ENCODE results near the gene AFF4. TPM values are rescaled to one million over a fixed set of nuclear protein-coding genes. Genes with fewer than 3 reads are reported as not detected.

Gene AFF4
- total RNA-seq, 1 donor from 2014 or later, result 33.1 TPM

DNA sequence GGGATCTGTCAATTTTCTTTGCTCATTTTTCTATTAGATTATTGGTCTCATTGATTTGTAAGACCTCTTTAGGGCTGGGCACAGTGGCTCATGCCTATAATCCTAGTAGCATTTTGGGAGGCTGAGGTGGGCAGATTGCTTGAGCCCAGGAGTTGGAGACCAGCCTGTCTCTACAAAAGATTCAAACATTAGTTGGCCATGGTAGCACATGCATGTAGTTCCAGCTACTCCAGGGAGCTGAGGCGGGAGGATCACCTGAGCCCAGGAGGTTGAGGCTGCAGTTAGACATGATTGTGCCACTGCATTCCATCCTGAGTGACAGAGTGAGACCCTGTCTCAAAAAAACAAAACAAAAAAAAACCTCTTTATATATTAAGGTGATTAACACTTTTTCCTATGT is 126.6 kb downstream of the AFF4 start:
- Mint-ChIP-seq H3K4me1 (ENCODE audit: low read depth) (no peaks in the 10 kb centered on the region), H3K9me3 (no peaks in the 10 kb centered on the region), H3K36me3 (ENCODE audit: low read depth) (no peaks in the 10 kb centered on the region), H3K27ac (no peak overlapping the region), H3K27me3 (ENCODE audit: low read depth) (peaks cover 18% of the 10 kb centered on the region), H3K4me3 (ENCODE audit: low read depth) (no peak overlapping the region)
- no peak for DNase-seq (ENCODE audit: low spot score)
- intact Hi-C loops (cut with micrococcal nuclease), result no loop called here

- intact Hi-C loops (cut with micrococcal nuclease), result no loop called here
- no peak overlapping the region for H3K27ac Mint-ChIP-seq
- H3K4me1 Mint-ChIP-seq (ENCODE audit: low read depth), result peaks cover 4% of the 10 kb centered on the region
- H3K36me3 Mint-ChIP-seq (ENCODE audit: low read depth), result no peaks in the 10 kb centered on the region
- H3K27me3 Mint-ChIP-seq (ENCODE audit: low read depth), result peaks cover 35% of the 10 kb centered on the region
- no peaks in the 10 kb centered on the region for H3K9me3 Mint-ChIP-seq
- no peak for DNase-seq (ENCODE audit: low spot score)
- no peak overlapping the region for H3K4me3 Mint-ChIP-seq (ENCODE audit: low read depth)
Measured at GRCh38 chr5:132834057-132834456, 129.4 kb downstream of the AFF4 start.

DNA sequence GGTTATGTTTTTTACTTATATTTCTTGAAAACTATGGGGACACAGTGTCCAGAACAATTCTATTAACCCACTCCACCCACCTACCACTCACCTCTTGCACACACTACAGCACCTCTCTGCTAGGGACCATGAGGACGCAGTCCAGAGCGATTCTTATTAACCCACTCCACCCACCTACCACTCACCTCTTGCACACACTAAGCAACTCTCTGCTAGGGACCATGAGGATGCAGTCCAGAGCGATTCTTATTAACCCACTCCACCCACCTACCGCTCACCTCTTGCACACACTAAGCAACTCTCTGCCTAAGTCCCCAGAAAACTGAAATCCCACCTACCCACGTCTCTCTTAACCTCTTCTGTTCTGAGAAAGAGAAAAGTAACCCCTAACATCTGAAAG is 130.8 kb downstream of the AFF4 start:
- intact Hi-C loops (cut with micrococcal nuclease), result no loop called here
- peaks cover 9% of the 10 kb centered on the region for H3K4me1 Mint-ChIP-seq (ENCODE audit: low read depth)
- H3K36me3 Mint-ChIP-seq (ENCODE audit: low read depth), result no peaks in the 10 kb centered on the region

DNA sequence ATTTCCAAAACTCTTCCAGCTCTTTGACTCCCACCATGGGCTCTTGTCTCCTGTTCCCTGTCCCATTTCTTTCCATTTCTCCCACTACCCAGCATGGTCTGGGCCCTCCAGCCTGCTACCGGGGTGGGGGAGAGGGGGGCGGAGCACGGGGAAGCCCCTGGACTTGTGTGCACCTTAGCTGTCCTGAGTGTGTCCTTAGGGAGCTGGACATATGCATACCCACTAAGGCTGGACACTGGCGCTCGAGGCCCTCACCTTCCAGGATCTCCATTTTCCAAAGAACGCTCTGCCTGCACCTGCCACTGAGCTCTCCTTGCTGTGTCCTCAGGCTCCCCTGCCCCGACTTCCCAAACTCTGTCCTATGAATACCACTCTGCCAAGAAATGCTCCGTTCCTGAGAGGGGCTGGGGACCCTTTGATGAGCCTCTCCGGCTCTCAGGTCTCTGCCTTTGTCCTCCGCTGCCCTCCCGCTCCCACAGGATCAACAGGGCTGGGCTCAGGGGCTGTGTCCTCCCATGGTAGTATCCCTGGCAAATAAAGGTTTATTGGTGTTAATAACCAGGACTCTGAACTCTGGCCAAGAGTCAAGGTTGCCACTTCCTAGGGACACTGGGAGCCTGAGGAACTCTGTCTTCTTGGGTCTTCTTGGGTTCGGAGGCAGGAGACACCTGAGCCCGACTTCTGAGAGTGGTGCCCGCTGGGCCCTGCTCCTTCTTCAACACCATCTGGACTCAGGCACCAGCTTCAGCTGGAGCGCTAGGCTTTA is 132.2 kb downstream of the AFF4 start:
- H3K4me3 Mint-ChIP-seq (ENCODE audit: low read depth), result peak overlapping the region; percentile 79
- no peaks in the 10 kb centered on the region for H3K36me3 Mint-ChIP-seq (ENCODE audit: low read depth)
- H3K27ac Mint-ChIP-seq, result no peak overlapping the region
- intact Hi-C loops (cut with micrococcal nuclease), result loop anchor here (2.0 kb wide), 1 partner anchor 36 kb away; the partner anchor contains the start of genes GDF9 and UQCRQ
- peaks cover 57% of the 10 kb centered on the region for H3K27me3 Mint-ChIP-seq (ENCODE audit: low read depth)
- H3K9me3 Mint-ChIP-seq, result no peaks in the 10 kb centered on the region
- H3K4me1 Mint-ChIP-seq (ENCODE audit: low read depth), result peaks cover 12% of the 10 kb centered on the region
- DNase-seq (ENCODE audit: low spot score), result no peak

More for the DNA sequence above, 130.8 kb downstream of the AFF4 start:
- DNase-seq (ENCODE audit: low spot score), result no peak
- Mint-ChIP-seq H3K9me3 (no peaks in the 10 kb centered on the region), H3K27ac (no peak overlapping the region), H3K27me3 (ENCODE audit: low read depth) (peaks cover 44% of the 10 kb centered on the region), H3K4me3 (ENCODE audit: low read depth) (no peak overlapping the region)

- H3K27me3 Mint-ChIP-seq (ENCODE audit: low read depth), result peaks cover 60% of the 10 kb centered on the region
- peak within 1 kb of the TSS; percentile 87 for H3K4me3 Mint-ChIP-seq (ENCODE audit: low read depth)
- no peak for DNase-seq (ENCODE audit: low spot score)
- no peaks in the 10 kb centered on the region for H3K9me3 Mint-ChIP-seq
- peaks cover 12% of the 10 kb centered on the region for H3K4me1 Mint-ChIP-seq (ENCODE audit: low read depth)
- intact Hi-C loops (cut with micrococcal nuclease), result loop anchor here (1.0 to 2.0 kb wide), 2 partner anchors 36 to 53 kb away; partner anchors contain the start of genes GDF9 and UQCRQ
- no peaks in the 10 kb centered on the region for H3K36me3 Mint-ChIP-seq (ENCODE audit: low read depth)
- peak within 1 kb of the TSS; percentile 66 for H3K27ac Mint-ChIP-seq
Measured at GRCh38 chr5:132830436-132831094, 132.9 kb downstream of the AFF4 start, which contains the start of gene SHROOM1. Gene SHROOM1, minus strand, starts transcription at chr5:132830647. Its CDS starts 4,507 bp downstream, at chr5:132826140.

DNA sequence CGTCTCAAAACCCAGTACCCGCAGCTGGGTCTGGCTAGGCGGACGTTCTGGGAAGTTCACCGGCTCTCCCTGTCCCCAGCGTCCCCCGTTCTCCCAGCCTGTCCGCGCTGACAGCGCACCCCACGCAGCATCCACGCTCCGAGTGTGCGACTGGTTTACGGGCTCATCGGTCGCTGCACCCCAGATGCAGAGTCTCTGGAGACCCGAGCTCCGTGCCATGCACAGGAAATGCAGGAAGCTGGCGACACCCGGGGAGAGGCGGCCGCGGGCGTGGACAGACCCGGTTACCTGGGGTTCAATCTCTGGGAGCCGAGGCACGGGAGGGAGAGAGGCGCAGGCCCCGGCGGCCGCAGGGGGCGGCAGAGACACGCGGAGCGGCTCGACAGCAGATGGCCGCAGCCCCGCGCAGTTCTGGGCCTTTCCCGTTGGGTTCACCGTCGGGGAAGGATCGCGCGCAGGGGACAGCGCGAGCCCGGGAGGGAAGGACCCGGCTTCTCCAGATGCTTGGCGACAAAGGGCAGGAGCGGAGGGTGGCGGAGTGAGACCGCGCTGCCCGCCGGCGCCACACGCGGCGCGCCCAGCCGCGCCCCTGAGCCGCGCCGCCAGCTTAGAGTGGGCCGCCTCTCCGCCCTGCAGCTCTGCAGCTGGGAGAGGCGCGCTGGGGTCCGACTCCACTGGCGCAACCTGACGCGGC is 133.5 kb downstream of the AFF4 start:
- peak overlapping the region; percentile 87 for H3K4me3 Mint-ChIP-seq (ENCODE audit: low read depth)
- H3K27me3 Mint-ChIP-seq (ENCODE audit: low read depth), result peaks cover 63% of the 10 kb centered on the region
- peak overlapping the region; percentile 66 for H3K27ac Mint-ChIP-seq
- intact Hi-C loops (cut with micrococcal nuclease), result loop anchor here (1.0 to 2.0 kb wide), 2 partner anchors 37 to 53 kb away; partner anchors contain the start of genes GDF9 and UQCRQ
- H3K36me3 Mint-ChIP-seq (ENCODE audit: low read depth), result no peaks in the 10 kb centered on the region
- peak; percentile 67 for DNase-seq (ENCODE audit: low spot score)
- H3K4me1 Mint-ChIP-seq (ENCODE audit: low read depth), result peaks cover 12% of the 10 kb centered on the region
- H3K9me3 Mint-ChIP-seq, result no peaks in the 10 kb centered on the region

- H3K27me3 Mint-ChIP-seq (ENCODE audit: low read depth), result peaks cover 67% of the 10 kb centered on the region
- H3K4me3 Mint-ChIP-seq (ENCODE audit: low read depth), result peak overlapping the region; percentile 47
- H3K4me1 Mint-ChIP-seq (ENCODE audit: low read depth), result peaks cover 12% of the 10 kb centered on the region
- DNase-seq (ENCODE audit: low spot score), result no peak
- H3K27ac Mint-ChIP-seq, result no peak overlapping the region
- H3K36me3 Mint-ChIP-seq (ENCODE audit: low read depth), result no peaks in the 10 kb centered on the region
- no peaks in the 10 kb centered on the region for H3K9me3 Mint-ChIP-seq
- intact Hi-C loops (cut with micrococcal nuclease), result no loop called here
Measured at GRCh38 chr5:132828846-132829494, 134.5 kb downstream of the AFF4 start.

DNA sequence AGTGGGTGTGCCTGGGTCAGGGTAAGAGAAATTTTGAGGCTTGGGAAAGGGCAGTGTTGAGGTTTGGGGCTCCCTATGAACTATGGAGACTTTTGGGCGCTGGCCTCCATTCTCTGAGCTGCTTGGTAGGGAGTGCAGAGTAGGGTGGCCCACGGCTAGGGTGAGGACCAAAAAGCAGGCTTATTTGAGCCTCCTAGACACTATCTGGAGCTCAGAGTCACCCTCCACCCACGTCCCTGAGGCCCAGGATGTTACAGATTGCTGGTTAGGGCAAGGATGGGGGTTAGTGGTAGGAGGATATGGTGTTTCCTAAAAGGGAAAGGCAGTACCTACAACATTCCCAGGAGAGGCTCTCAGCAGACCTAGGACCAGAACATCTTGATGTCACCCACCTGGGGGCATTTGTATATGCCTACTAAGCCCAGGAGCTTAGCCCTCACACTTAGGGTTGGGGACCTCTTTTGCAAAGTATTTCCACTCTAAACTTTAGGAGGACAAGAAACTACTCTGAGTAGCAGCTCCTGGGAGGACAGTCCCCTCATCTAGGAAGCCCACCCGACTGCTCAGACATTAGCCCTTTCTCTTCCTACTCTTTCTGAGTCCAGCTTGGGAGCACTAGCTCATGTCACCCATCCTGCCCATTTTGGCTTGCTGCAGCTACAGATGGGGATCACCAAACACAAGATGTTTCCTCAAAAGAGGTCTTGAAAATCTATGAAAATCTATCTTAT is 135.3 kb downstream of the AFF4 start:
- no peak for DNase-seq (ENCODE audit: low spot score)
- no peaks in the 10 kb centered on the region for H3K36me3 Mint-ChIP-seq (ENCODE audit: low read depth)
- H3K9me3 Mint-ChIP-seq, result no peaks in the 10 kb centered on the region
- H3K27ac Mint-ChIP-seq, result no peak overlapping the region
- peaks cover 69% of the 10 kb centered on the region for H3K27me3 Mint-ChIP-seq (ENCODE audit: low read depth)
- H3K4me3 Mint-ChIP-seq (ENCODE audit: low read depth), result no peak overlapping the region
- H3K4me1 Mint-ChIP-seq (ENCODE audit: low read depth), result peaks cover 14% of the 10 kb centered on the region
- intact Hi-C loops (cut with micrococcal nuclease), result no loop called here

DNA sequence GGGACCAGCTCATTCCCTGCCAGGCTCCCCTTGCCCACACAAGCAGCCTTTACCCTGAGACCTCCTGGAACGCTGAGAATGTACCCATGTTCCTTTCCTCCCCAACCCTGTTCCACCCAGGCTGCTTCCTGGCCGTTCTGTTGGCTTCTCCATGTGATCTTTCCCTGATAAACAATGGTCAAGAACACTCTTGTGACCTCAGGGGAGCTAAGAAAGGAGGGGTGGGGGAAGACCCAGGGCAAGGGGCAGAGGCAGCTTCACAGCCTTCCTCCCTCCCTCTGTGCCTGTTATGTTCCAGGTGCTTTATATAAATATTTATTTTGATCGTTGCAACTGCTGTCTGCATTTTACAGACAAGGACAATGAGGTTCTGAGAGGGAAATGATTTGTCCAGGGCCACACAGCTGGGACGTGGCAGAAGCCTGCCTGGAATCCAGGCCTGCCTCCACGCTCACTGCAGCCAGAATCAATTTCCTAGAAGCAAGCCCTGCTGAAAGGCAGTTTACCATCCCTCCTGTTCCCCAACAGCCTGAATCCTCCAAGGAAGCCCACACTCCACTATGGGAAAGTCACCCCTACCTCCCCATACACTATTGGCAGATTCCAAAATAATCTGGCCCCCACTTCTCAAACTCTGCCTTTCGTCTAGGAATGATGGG is 136.9 kb downstream of the AFF4 start:
- Mint-ChIP-seq H3K4me1 (ENCODE audit: low read depth) (peaks cover 16% of the 10 kb centered on the region), H3K27ac (no peak overlapping the region), H3K4me3 (ENCODE audit: low read depth) (peak overlapping the region; percentile 9), H3K36me3 (ENCODE audit: low read depth) (no peaks in the 10 kb centered on the region), H3K27me3 (ENCODE audit: low read depth) (peaks cover 69% of the 10 kb centered on the region), H3K9me3 (no peaks in the 10 kb centered on the region)
- intact Hi-C loops (cut with micrococcal nuclease), result no loop called here
- DNase-seq (ENCODE audit: low spot score), result no peak

DNA sequence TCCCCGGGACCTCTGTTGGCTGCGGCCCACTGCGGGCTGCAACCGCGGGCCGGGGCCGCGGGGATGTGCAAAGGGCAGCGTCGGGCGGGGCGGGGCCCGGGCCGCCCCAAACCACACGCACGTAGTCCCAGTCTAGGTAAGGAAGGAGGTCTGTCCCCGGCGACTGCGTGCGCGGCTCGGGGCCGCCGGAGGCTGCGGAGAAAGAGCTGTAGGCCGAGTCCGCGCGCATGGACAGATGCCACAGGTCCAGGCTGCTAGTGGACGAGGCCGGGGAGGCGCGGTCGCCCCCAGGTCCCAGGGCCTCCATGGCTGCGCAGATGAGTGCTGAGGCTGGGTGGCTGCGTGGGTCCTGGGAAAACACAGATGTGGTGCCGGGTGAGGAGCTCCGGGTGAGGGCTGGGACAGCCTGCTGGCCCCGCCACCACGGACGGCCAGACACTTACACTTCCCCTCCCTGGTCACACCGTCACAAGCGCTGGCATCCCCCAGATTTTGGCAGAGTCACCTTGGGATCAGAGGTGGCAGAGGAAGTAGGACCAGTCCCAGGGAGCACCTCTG is 137.5 kb downstream of the AFF4 start:
- intact Hi-C loops (cut with micrococcal nuclease), result no loop called here
- DNase-seq (ENCODE audit: low spot score), result no peak
- peaks cover 66% of the 10 kb centered on the region for H3K27me3 Mint-ChIP-seq (ENCODE audit: low read depth)

More for the DNA sequence above, 137.5 kb downstream of the AFF4 start:
- H3K36me3 Mint-ChIP-seq (ENCODE audit: low read depth), result no peaks in the 10 kb centered on the region
- no peak overlapping the region for H3K27ac Mint-ChIP-seq
- no peaks in the 10 kb centered on the region for H3K9me3 Mint-ChIP-seq
- H3K4me3 Mint-ChIP-seq (ENCODE audit: low read depth), result peak overlapping the region; percentile 21
- peaks cover 14% of the 10 kb centered on the region for H3K4me1 Mint-ChIP-seq (ENCODE audit: low read depth)
